ENCODE data around the gene IMPA2.

GRCh38 chr18:12074736-12075135 lies 93.4 kb downstream of the IMPA2 start:
- TF ChIP-seq CTCF (IDR thresholded peaks at IDR 0.05) (peak; percentile 43), SIN3A (IDR thresholded peaks at IDR 0.05; ENCODE audit: borderline replicate concordance, insufficient read depth, low read depth, low read length) (no peak), POLR2AphosphoS5 (IDR thresholded peaks at IDR 0.05; ENCODE audit: low read depth, low read length) (no peak), TCF7L2 (IDR thresholded peaks at IDR 0.05; ENCODE audit: low read depth, low read length) (no peak), REST (IDR thresholded peaks at IDR 0.05; ENCODE audit: insufficient read depth in 1 of 2, low read depth in 2 of 2, low read length in 1 of 2) (no peak)
